GM18873 (cell line): Measurements from ENCODE around the gene ZFYVE21.
"Not testable (repeated sequence)": the region's sequence is repeated elsewhere in the genome, so short reads cannot be mapped to it uniquely, and the experiment has no call there.

Experiments used
- ATAC-seq: cut with Tn5 transposase; IDR thresholded peaks from one replicate; pipeline ENCODE4 v1.9.1; 2021; ENCODE audit warnings: mild to moderate bottlenecking, moderate library complexity, moderate number of reproducible peaks; ENCODE audit not compliant: unreplicated experiment, low FRiP score

ZFYVE21 gene

DNA sequence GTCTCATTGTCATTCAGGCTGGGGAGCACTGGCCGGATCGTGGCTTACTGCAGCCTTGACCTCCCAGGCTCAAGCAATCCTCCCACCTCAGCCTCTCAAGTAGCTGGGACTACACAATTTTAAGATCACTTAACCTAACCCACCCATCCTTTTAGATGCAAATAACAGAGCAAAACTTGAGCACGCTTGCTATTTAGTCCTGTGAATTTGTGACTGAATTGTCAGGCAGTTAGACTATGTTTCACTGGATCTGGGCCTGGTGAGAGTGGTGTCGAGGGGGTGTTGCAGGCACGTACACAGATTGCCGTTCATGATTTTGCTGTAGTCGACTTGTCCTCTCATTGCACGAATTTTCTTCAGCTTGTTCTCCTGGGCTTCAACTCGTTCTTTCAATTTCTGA lies 38.2 kb downstream of the ZFYVE21 start:
- no peak for ATAC-seq

DNA sequence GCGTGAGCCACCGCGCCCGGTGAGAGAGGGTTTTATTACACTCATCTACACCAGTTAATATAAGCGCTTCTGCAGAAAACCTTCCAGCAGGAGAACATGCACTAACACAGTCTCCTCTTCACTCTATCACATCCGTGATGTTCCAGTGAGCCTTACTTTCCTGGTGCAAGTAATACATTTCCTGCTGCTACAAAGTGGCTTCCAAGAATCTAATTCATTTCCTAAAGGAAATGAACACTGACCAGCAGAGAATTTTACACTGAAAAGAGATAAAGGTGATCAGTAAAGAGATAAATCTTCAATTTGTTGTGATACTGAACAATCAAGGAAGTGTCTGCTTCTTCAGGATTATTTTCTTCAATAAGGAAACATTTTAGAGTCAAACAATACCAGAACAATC lies 39.5 kb downstream of the ZFYVE21 start:
- no peak for ATAC-seq

GRCh38 chr14:103758059-103758776 lies 42.6 kb downstream of the ZFYVE21 start:
- no peak for ATAC-seq

DNA sequence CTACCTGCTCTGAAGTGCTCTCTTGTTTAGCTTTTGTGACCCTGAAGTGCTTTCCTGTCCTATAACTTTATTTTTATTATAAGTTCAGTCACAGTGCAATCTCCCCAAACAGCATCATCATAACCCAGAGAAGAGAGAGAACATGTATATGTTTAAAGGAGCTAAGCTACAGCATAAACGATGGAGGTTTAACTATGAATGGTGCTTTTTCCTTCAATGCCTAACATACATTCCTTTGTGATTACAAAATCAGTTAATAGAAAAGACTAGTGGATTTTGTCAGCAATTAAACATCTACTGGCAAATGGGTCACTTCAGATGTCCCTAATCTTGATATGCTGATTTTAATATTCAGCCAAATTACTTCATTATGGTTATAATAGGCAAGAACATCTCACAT lies 46.4 kb downstream of the ZFYVE21 start:
- ATAC-seq, result no peak

DNA sequence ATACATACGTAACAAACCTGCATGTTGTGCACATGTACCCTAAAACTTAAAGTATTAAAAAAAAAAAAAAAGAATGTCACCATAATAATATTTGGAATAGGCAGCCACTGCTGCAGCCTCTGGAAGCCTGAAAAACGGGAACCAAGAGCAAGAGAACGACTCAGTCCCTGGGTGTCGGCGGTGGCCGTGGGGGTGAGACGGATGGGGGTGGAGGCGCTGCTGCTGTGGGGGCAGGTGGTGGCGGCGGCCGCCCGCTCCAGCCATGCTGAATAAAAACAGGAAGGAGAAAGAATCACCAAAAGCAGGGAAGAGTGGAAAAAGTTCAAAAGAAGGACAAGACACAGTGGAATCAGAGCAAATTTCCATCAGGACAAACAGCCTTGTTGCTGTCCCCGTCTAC lies 46.9 kb downstream of the ZFYVE21 start:
- no peak for ATAC-seq

DNA sequence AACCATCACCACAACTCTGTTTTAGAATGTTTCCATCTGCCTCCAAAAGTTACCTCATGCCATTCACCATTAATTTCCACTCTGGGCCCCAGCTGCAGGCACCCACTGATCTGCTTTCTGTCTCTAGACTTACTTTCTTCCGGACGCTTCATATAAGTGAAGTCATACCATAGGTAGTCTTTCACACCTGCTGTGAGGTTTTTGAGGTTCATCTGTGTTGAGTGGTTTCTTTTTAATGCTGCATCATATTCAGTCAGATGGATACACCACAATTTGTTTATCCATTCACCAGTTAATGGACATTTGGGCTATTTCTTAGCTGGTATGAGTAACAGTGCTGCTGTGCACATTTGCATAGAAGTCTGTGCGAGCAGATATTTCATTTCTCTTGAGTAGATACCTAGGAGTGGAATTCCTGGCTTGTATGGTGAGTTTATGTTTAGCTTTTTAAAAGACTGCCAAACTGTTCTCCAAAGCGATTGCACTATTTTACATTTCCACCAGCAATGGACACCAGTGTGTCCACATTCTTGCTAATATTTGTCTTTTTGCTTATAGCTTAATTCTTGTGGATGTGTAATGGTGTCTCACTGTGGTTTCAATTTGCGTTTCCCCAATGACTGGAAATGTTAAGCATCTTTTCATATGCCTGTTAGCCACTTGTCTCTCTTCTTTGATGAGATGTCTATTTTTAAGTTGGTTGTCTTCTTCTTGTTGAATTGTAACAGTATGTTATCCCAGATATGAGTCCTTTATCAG lies 48.3 kb downstream of the ZFYVE21 start:
- ATAC-seq, result no peak

- ATAC-seq, result no peak
These were observed 49.9 kb downstream of the ZFYVE21 start for GRCh38 chr14:103765526-103765925.

DNA sequence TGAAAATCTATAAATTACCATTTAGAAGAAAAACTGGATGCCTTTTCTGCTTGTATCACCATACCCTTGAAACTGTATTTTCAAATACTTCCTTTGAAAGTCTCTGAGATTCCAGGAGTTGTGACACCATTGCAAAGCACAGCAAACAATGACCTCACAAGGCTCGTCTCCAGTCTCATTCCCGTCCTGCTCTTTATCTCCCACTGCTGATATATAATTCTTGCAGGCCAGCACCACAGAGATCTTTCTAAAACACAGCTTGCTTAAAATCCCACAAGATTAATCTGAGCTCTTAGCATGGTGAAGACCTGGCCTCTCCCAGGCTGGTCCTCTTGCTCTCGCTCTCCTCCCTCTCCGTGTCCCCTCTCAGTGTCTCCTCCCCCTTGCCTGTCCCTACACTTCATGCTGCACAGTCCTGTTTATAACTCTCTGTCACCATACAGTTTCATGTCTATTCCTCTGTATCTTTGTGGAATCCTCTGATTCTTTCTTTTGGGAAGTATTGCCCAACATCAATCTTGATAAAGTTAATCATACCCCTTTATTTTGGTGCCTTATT lies 51.8 kb downstream of the ZFYVE21 start:
- ATAC-seq, result no peak

- ATAC-seq, result no peak
These were observed 54.9 kb downstream of the ZFYVE21 start for GRCh38 chr14:103770500-103770899.

DNA sequence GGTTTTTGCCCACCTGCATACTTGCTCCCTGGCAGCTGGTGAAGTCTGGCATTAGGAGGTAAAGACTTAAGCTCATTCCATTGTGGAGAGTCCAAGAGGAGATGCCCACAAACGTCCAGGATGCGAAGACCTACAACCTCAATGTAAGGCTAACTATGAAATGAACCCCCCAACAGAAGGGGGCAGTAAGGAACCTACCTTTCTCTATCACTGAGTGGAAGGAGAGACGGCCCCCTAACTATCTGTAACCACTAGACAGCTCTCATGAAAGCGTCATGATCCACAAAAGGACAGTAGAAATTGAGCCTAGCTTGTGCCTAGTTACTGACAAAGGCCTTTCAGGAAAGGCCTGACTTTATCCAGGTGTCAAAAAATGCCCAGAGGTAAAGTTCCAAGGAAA lies 55.3 kb downstream of the ZFYVE21 start:
- ATAC-seq, result no peak

DNA sequence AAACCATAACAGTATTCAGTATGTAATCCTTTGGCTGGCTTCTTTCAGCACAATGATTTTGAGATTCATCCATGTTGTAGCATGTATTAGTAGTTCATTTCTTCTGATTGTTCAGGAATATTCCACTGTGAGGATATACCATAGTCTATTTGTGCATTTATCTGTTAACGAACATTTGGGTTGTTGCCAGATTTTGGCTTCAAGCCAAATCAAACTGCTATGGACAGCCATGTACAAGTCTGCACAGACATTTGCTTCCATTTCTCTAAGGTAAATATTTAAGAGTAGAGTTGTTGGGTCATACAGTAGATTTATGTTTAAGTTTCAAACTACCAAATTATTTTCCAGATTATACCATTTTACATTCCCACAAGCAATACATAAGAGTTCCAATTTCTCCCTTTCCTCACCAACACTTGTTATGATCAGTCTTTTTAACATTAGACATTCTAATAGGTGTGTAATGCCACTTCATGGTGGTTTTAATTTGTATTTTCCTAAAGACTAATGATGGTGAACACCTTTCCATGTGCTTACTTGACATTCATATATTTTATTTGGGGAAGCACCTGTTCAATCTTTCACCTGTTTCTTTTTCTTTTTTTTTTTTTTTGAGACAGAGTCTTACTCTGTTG lies 56.6 kb downstream of the ZFYVE21 start:
- no peak for ATAC-seq

- no peak for ATAC-seq
These were observed 57.9 kb downstream of the ZFYVE21 start for GRCh38 chr14:103773521-103773920.

DNA sequence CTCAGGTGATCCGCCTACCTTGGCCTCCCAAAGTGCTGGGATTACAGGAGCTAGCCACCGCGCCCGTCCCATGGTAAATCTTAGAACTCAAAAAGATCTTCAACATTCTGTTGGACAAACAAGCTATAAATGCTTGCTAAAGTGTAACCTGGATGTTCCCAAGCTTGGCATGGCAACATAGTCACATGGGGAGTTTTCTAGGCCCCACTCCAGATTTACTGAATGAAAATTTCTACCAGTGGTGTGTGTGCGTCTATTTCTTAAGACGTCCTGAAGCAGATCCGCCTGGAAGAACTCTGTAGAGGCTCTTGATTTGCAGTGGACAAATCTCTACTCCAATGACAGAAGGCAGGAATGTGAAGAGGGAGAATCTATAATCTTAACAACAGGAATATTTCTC lies 59.9 kb downstream of the ZFYVE21 start:
- no peak for ATAC-seq

DNA sequence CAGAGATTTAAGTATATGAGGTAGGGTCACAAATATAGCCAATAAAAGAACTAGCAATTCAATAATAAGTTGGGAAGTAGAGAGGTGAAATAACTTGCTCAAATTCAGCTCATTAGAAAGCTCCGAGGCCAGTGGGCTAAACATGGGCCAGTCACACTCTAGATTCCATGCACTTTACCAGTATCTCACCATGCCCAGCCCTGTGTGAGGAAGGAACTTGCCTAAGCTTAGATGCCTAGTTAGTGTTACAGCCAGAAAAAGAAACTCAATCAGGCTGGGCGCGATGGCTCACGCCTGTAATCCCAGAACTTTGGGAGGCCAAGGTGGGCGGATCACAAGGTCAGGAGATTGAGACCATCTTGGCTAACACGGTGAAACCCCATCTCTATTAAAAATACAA lies 60.7 kb downstream of the ZFYVE21 start:
- ATAC-seq, result not testable (repeated sequence)

- ATAC-seq, result no peak
These were observed 66.8 kb downstream of the ZFYVE21 start for GRCh38 chr14:103782376-103782775.
